Activated CD8-positive, alpha-beta T cell treated with anti-CD3 and anti-CD28 coated beads for 36 hours (primary cell): Measurements from ENCODE around the gene ERBB4. TPM values are rescaled to one million over a fixed set of nuclear protein-coding genes. Genes with fewer than 3 reads are reported as not detected.

Experiments
- ATAC-seq: fragments of 200-7000 bp; cut with Tn5 transposase; one replicate; pipeline ENCODE4 v1.10.0; 2021; ENCODE audit warnings: mild to moderate bottlenecking, moderate library complexity
- CTCF ChIA-PET: fragments of 350-600 bp; sonication (Branson Sonifier 250); formaldehyde crosslinking; loops from one replicate; lab custom pipeline; 2021; ENCODE audit warnings: antibody characterized with exemption; lab: Charles Lee
- POLR2A ChIA-PET: fragments of 350-600 bp; sonication (Branson Sonifier 250); formaldehyde crosslinking; loops from one replicate; lab custom pipeline; 2021; ENCODE audit warnings: antibody characterized with exemption; lab: Charles Lee
- DNase-seq: peaks from one replicate; pipeline ENCODE4 v3.0.0-alpha.2; 2020
- H3K27ac Mint-ChIP-seq: one replicate; pipeline ENCODE4 v1.8.0; 2021; ENCODE audit warnings: mild to moderate bottlenecking, mixed read lengths
- H3K27me3 Mint-ChIP-seq: one replicate; pipeline ENCODE4 v1.8.0; 2021; ENCODE audit warnings: mixed read lengths
- H3K36me3 Mint-ChIP-seq: one replicate; pipeline ENCODE4 v1.8.0; 2021; ENCODE audit warnings: low read depth, mixed read lengths
- H3K4me1 Mint-ChIP-seq: one replicate; pipeline ENCODE4 v1.8.0; 2021; ENCODE audit warnings: low read depth, mixed read lengths
- H3K4me3 Mint-ChIP-seq: one replicate; pipeline ENCODE4 v1.8.0; 2021; ENCODE audit warnings: mild to moderate bottlenecking, moderate library complexity, mixed read lengths
- H3K9me3 Mint-ChIP-seq: one replicate; pipeline ENCODE4 v1.8.0; 2021; ENCODE audit warnings: mixed read lengths
- intact Hi-C: fragments of 100-400 bp; cut with micrococcal nuclease; formaldehyde crosslinking; loops from one replicate; pipeline ENCODE4 v1.10.0; 2022
- total RNA-seq, 2 experiments: library from RNA; stranded (reverse); gene quantifications; one replicate each; pipeline ENCODE4 v1.2.3, GENCODE V29; 2021
- TF ChIP-seq, protein P1 (sequence below): fragments of 200-600 bp; IDR thresholded peaks from one replicate; pipeline ENCODE4 v1.8.0; 2022; ENCODE audit warnings: antibody characterized with exemption, mild to moderate bottlenecking

The ERBB4 gene
- total RNA-seq, 2 experiments from 2014 or later = not detected

GRCh38 chr2:212314680-212315079, 223.9 kb downstream of the ERBB4 start:
- Mint-ChIP-seq H3K9me3 (no peaks in the 10 kb centered on the region), H3K4me3 (no peak overlapping the region), H3K27me3 (no peaks in the 10 kb centered on the region), H3K36me3 (no peaks in the 10 kb centered on the region), H3K4me1 (no peaks in the 10 kb centered on the region), H3K27ac (no peak overlapping the region)
- DNase-seq (no peak), ATAC-seq (no peak)
- intact Hi-C loops = no loop called here
- ChIA-PET CTCF (no interaction called here), POLR2A (no interaction called here)
- TF ChIP-seq, protein P1, sequence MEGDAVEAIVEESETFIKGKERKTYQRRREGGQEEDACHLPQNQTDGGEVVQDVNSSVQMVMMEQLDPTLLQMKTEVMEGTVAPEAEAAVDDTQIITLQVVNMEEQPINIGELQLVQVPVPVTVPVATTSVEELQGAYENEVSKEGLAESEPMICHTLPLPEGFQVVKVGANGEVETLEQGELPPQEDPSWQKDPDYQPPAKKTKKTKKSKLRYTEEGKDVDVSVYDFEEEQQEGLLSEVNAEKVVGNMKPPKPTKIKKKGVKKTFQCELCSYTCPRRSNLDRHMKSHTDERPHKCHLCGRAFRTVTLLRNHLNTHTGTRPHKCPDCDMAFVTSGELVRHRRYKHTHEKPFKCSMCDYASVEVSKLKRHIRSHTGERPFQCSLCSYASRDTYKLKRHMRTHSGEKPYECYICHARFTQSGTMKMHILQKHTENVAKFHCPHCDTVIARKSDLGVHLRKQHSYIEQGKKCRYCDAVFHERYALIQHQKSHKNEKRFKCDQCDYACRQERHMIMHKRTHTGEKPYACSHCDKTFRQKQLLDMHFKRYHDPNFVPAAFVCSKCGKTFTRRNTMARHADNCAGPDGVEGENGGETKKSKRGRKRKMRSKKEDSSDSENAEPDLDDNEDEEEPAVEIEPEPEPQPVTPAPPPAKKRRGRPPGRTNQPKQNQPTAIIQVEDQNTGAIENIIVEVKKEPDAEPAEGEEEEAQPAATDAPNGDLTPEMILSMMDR = no peak

DNA sequence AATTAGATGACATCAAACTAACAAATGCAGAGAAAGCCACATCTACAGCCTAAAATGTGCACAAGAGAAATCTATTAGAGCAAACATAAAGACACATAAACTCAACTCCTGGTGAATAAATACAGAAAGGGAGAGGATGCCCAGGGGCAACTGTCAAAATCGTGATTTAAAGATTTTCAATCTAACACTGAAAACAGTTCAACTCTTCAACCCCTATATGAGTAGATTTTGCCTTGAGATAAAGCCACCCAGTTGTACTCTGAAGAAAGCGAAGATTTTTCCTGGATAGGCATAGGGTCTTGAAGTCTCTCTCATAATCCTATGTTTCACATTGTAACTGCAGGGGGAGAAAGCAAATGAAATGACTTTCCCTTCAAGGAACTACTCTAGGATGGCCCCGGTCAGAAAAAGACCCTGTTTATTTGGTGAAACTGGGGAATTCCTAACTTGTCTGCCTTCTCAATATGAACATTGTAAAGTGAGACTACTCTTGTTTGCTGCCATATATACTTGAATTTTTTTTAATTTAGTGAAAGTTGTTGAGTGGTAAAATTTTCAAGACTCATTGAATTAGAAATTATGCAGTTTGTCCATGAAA, 226.7 kb downstream of the ERBB4 start:
- Mint-ChIP-seq H3K9me3 (no peaks in the 10 kb centered on the region), H3K27me3 (no peaks in the 10 kb centered on the region), H3K4me1 (no peaks in the 10 kb centered on the region), H3K36me3 (no peaks in the 10 kb centered on the region), H3K27ac (no peak overlapping the region), H3K4me3 (no peak overlapping the region)
- ChIA-PET POLR2A (no interaction called here), CTCF (no interaction called here)
- ATAC-seq (no peak), DNase-seq (no peak)
- TF ChIP-seq, protein P1 = no peak
- intact Hi-C loops = no loop called here

- intact Hi-C loops = no loop called here
- TF ChIP-seq, protein P1 = no peak
- Mint-ChIP-seq H3K36me3 (no peaks in the 10 kb centered on the region), H3K4me1 (no peaks in the 10 kb centered on the region), H3K4me3 (no peak overlapping the region), H3K27ac (no peak overlapping the region), H3K9me3 (no peaks in the 10 kb centered on the region), H3K27me3 (no peaks in the 10 kb centered on the region)
- no peak for DNase-seq
- ChIA-PET POLR2A (no interaction called here), CTCF (no interaction called here)
- no peak for ATAC-seq
Measured at GRCh38 chr2:212299943-212300342, 238.7 kb downstream of the ERBB4 start.

GRCh38 chr2:212299333-212299732, 239.3 kb downstream of the ERBB4 start:
- Mint-ChIP-seq H3K4me3 (no peak overlapping the region), H3K27me3 (no peaks in the 10 kb centered on the region), H3K27ac (no peak overlapping the region), H3K4me1 (no peaks in the 10 kb centered on the region), H3K36me3 (no peaks in the 10 kb centered on the region), H3K9me3 (no peaks in the 10 kb centered on the region)
- no peak for DNase-seq
- ChIA-PET POLR2A (no interaction called here), CTCF (no interaction called here)
- ATAC-seq = no peak
- intact Hi-C loops = no loop called here
- TF ChIP-seq, protein P1 = no peak

GRCh38 chr2:212295571-212295970, 243.0 kb downstream of the ERBB4 start:
- no peaks in the 10 kb centered on the region for H3K9me3 Mint-ChIP-seq
- no peak overlapping the region for H3K27ac Mint-ChIP-seq
- TF ChIP-seq, protein P1 = no peak
- no peak overlapping the region for H3K4me3 Mint-ChIP-seq
- DNase-seq (no peak), ATAC-seq (no peak)
- CTCF ChIA-PET = no interaction called here
- no peaks in the 10 kb centered on the region for H3K36me3 Mint-ChIP-seq
- H3K27me3 Mint-ChIP-seq = no peaks in the 10 kb centered on the region
- no peaks in the 10 kb centered on the region for H3K4me1 Mint-ChIP-seq
- POLR2A ChIA-PET = no interaction called here
- intact Hi-C loops = no loop called here
